IPS-18c (cell line): ENCODE data around the gene PRMT6.
"Not testable (repeated sequence)": the region's sequence is repeated elsewhere in the genome, so short reads cannot be mapped to it uniquely, and the experiment has no call there.

ENCODE experiments used
- H3K4me3 ChIP-seq: 2 replicates; pipeline ENCODE4 v1.7.0; 2013; ENCODE audit warnings: low read depth, mild to moderate bottlenecking, low read length, moderate library complexity; ENCODE audit not compliant: insufficient read depth
- H3K9me3 ChIP-seq: one replicate; pipeline ENCODE4 v1.6.1; 2013; ENCODE audit warnings: mild to moderate bottlenecking, low read length, moderate library complexity; ENCODE audit not compliant: control insufficient read depth, insufficient read depth

The PRMT6 gene

GRCh38 chr1:107076841-107077240 is 20.4 kb downstream of the PRMT6 start:
- H3K4me3 ChIP-seq: no peak overlapping the region
- H3K9me3 ChIP-seq: no peaks in the 10 kb centered on the region

GRCh38 chr1:107079249-107079648 is 22.8 kb downstream of the PRMT6 start:
- Histone ChIP-seq H3K9me3 (no peaks in the 10 kb centered on the region), H3K4me3 (no peak overlapping the region)

DNA sequence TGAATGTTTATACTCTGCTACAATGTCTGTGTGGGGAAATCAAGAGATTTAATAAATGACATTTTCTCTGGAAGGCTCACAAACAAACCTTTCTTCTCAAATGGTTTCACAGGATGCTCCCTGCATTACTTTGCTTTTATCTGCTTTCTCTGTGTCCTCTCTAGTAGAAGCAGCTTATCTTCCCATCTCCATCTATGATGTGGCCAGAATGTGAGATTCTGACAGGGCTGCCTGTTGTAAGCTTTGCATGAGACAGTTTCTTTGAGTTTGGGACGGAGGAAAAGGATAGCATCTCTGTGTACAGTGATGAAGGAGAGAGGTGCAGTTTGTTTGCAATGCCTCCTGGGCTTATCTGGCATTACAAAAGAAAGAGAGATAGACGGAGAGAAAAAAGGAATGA is 24.6 kb downstream of the PRMT6 start:
- no peak overlapping the region for H3K4me3 ChIP-seq
- no peaks in the 10 kb centered on the region for H3K9me3 ChIP-seq

DNA sequence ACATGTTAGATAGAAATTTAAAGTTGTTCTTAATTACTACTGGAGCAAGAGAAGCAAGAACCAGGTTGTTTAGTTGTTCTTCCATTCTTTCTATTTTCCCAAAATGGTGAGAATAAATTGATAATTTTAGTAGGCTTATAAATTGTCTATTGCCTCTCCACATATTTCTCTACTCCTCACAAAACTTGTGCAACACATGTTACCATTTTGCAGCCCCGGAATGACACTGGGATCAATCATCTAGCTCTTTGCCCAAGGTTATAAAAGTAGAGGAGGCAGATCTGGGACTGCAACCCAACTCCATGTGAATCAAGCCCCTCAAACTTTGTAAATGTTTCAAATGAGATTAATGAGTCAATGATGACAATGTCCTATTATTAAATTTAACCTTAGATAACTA is 34.9 kb downstream of the PRMT6 start:
- Histone ChIP-seq H3K4me3 (no peak overlapping the region), H3K9me3 (no peaks in the 10 kb centered on the region)

DNA sequence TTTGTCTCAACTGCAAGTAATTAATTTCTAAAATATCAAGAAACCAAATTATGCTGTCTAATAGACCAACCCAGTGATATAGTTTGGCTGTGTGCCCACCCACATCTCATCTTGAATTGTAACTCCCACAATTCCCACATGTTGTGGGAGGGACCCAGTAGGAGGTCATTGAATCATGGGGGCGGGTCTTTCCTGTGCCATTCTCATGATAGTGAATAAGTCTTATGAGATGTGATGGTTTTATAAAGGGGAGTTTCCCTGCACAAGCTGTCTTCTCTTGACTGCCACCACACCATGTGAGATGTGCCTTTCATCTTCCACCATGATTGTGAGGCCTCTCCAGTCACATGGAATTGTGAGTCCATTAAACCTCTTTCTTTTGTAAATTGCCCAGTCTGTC is 36.9 kb downstream of the PRMT6 start:
- H3K9me3 ChIP-seq, H3K4me3 ChIP-seq: not testable (repeated sequence)

GRCh38 chr1:107095647-107096046 is 39.2 kb downstream of the PRMT6 start:
- no peak overlapping the region for H3K4me3 ChIP-seq
- H3K9me3 ChIP-seq: no peaks in the 10 kb centered on the region

GRCh38 chr1:107096690-107097089 is 40.2 kb downstream of the PRMT6 start:
- Histone ChIP-seq H3K9me3 (no peaks in the 10 kb centered on the region), H3K4me3 (no peak overlapping the region)

DNA sequence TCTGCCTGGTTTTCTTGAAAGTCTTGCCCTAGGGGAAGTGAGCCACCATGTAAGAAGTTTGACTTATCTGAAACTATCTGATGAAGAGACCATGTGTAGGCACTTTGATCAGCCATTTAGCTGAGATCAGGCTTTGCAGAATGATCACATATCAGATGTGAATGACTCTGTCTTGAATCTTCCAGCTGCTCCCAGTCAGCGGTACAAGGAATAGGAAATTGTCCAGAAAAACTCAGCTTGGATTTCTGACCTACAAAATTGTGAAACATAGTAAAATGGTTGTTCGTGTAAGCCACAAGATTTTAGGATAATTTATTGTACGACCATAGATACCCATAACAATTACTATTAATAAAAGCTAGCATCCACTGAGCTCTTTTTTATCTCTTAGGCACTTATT is 42.5 kb downstream of the PRMT6 start:
- H3K4me3 ChIP-seq: no peak overlapping the region

DNA sequence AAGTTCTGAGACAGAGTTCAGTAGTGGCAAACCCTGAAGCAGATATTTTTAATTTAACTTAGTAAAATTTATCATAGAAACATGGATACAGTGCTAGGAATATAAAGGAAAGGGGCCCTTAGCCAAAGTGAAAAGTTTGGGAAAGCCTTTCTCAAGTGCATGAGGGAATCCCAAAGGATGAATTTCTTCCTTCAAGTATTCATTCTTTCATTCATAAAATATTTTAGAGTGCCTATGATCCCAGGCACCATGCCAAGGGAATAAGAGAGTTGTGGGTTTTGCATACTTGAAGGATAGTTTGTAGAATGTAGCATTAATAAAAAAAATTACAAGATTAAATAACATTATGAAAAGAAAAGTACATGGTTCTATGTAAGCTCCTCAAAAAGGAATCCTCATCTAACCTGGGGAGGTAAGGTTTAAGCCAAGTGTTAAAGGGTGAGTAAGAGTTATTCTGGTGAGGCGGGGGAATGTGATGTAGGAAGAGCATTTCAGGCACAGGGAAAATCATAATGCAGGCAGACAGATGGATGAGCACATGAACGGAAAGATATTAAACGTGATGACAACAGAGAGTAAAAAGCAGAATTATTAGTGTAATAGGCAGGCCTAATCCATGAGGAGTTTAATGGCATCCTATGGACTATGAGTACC is 44.0 kb downstream of the PRMT6 start:
- no peaks in the 10 kb centered on the region for H3K9me3 ChIP-seq
- no peak overlapping the region for H3K4me3 ChIP-seq

More for the DNA sequence above, 42.5 kb downstream of the PRMT6 start:
- no peaks in the 10 kb centered on the region for H3K9me3 ChIP-seq

DNA sequence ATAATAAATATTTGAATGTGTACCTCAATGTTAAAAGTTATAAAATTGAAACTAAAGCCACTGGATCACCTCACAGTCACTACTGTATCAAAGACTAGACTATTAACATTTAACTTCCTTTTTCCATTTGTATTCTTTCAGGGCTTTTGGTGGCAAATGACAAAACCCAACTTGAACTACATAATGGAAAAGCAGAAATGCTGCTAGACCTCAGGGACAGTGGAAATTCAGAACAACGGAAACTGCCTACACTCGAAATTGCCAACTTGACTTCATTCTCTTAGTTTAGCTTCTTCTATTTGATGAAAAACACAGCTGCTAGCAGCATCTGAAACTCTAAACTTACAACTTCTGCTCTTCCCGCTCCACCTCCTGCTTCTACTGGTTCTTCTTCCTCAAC is 49.4 kb downstream of the PRMT6 start:
- Histone ChIP-seq H3K4me3 (no peak overlapping the region), H3K9me3 (no peaks in the 10 kb centered on the region)
